ENCODE results near the gene LEMD2.

LEMD2 gene

GRCh38 chr6:33729059-33729458, 59.9 kb downstream of the LEMD2 start:
- no peak for TF ChIP-seq CTCF (IDR thresholded peaks at IDR 0.05; ENCODE audit: control insufficient read depth, extremely low read depth, insufficient read depth)
- DNase-seq (ENCODE audit: low read depth) = no peak
- no peak overlapping the region for H3K4me3 ChIP-seq (ENCODE audit: low read depth, low read length)

- TF ChIP-seq CTCF (IDR thresholded peaks at IDR 0.05; ENCODE audit: control insufficient read depth, extremely low read depth, insufficient read depth) = no peak
- no peak overlapping the region for H3K4me3 ChIP-seq (ENCODE audit: low read depth, low read length)
- no peak for DNase-seq (ENCODE audit: low read depth)
Measured at GRCh38 chr6:33728438-33728837, 60.5 kb downstream of the LEMD2 start.

GRCh38 chr6:33727932-33728331, 61.0 kb downstream of the LEMD2 start:
- TF ChIP-seq CTCF (IDR thresholded peaks at IDR 0.05; ENCODE audit: control insufficient read depth, extremely low read depth, insufficient read depth) = no peak
- no peak overlapping the region for H3K4me3 ChIP-seq (ENCODE audit: low read depth, low read length)
- no peak for DNase-seq (ENCODE audit: low read depth)

- H3K4me3 ChIP-seq (ENCODE audit: low read depth, low read length) = no peak overlapping the region
- DNase-seq (ENCODE audit: low read depth) = no peak
- no peak for TF ChIP-seq CTCF (IDR thresholded peaks at IDR 0.05; ENCODE audit: control insufficient read depth, extremely low read depth, insufficient read depth)
Measured at GRCh38 chr6:33727126-33727525, 61.8 kb downstream of the LEMD2 start.

- TF ChIP-seq CTCF (IDR thresholded peaks at IDR 0.05; ENCODE audit: control insufficient read depth, extremely low read depth, insufficient read depth) = no peak
- no peak overlapping the region for H3K4me3 ChIP-seq (ENCODE audit: low read depth, low read length)
- DNase-seq (ENCODE audit: low read depth) = no peak
Measured at GRCh38 chr6:33726696-33727095, 62.2 kb downstream of the LEMD2 start.

GRCh38 chr6:33725891-33726673, 62.8 kb downstream of the LEMD2 start:
- DNase-seq (ENCODE audit: low read depth) = no peak
- H3K4me3 ChIP-seq (ENCODE audit: low read depth, low read length) = no peak overlapping the region
- no peak for TF ChIP-seq CTCF (IDR thresholded peaks at IDR 0.05; ENCODE audit: control insufficient read depth, extremely low read depth, insufficient read depth)

- H3K4me3 ChIP-seq (ENCODE audit: low read depth, low read length) = no peak overlapping the region
- no peak for TF ChIP-seq CTCF (IDR thresholded peaks at IDR 0.05; ENCODE audit: control insufficient read depth, extremely low read depth, insufficient read depth)
- DNase-seq (ENCODE audit: low read depth) = no peak
Measured at GRCh38 chr6:33725222-33725621, 63.7 kb downstream of the LEMD2 start.

All from LNCaP clone FGC (cell line).